Spleen (tissue), 7 donors: ENCODE measurements around the gene CYB561.

Experiments
- POLR2AphosphoS5 ChIP-seq, 3 donors: sonication (generic); formaldehyde crosslinking; IDR thresholded peaks; one replicate each; pipeline ENCODE4 v1.5.1; 2017; ENCODE audit warnings: antibody characterized with exemption in 3 of 3
- TF ChIP-seq, protein P1 (sequence below), 11 experiments: fragments of 200-600 bp in 7 of 11; fragments of 450-650 bp in 4 of 11; sonication (generic) in 4 of 11; IDR thresholded peaks in 8 of 11; conservative IDR thresholded peaks in 3 of 11; 1 replicate in 7 of 11; 2 replicates in 4 of 11; pipeline versions ENCODE4 v1.4.0 to v1.8.0; 2016 to 2021; ENCODE audit warnings: antibody characterized with exemption in 11 of 11, inconsistent platforms in 4 of 11, mild to moderate bottlenecking in 1 of 11
- donor health status: DM: no; HTN: no; CAD: no; lungs with moderate emphysema.
- donor health status: DM: no; HTN: no; CAD: no.
- donor health status: DM: no; HTN: no; CAD: no.

GRCh38 chr17:63483655-63484575 lies 37.8 kb upstream of the CYB561 start:
- TF ChIP-seq, protein P1, sequence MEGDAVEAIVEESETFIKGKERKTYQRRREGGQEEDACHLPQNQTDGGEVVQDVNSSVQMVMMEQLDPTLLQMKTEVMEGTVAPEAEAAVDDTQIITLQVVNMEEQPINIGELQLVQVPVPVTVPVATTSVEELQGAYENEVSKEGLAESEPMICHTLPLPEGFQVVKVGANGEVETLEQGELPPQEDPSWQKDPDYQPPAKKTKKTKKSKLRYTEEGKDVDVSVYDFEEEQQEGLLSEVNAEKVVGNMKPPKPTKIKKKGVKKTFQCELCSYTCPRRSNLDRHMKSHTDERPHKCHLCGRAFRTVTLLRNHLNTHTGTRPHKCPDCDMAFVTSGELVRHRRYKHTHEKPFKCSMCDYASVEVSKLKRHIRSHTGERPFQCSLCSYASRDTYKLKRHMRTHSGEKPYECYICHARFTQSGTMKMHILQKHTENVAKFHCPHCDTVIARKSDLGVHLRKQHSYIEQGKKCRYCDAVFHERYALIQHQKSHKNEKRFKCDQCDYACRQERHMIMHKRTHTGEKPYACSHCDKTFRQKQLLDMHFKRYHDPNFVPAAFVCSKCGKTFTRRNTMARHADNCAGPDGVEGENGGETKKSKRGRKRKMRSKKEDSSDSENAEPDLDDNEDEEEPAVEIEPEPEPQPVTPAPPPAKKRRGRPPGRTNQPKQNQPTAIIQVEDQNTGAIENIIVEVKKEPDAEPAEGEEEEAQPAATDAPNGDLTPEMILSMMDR (IDR thresholded peaks at IDR 0.05 in 8 of 11, conservative IDR thresholded peaks at IDR 0.05 in 3 of 11): no peak
- TF ChIP-seq POLR2AphosphoS5 (IDR thresholded peaks at IDR 0.05): no peak
